Hepatocyte (in vitro differentiated cells): ENCODE results near the gene RAB38. TPM values are rescaled to one million over a fixed set of nuclear protein-coding genes. Genes with fewer than 3 reads are reported as not detected.

Source experiments
- DNase-seq: peaks from one replicate; pipeline ENCODE4 v3.0.0-alpha.2; 2016; ENCODE audit warnings: low spot score
- H2AFZ ChIP-seq: fragments of 200-600 bp; sonication (generic); 2 replicates; pipeline ENCODE4 v1.6.0; 2016; ENCODE audit warnings: antibody characterized with exemption, mild to moderate bottlenecking
- H3K27ac ChIP-seq: fragments of 200-600 bp; sonication (generic); 2 replicates; pipeline ENCODE4 v1.5.1; 2016; ENCODE audit warnings: mild to moderate bottlenecking
- H3K27me3 ChIP-seq: fragments of 200-600 bp; sonication (generic); 2 replicates; pipeline ENCODE4 v1.6.1; 2016
- H3K36me3 ChIP-seq: fragments of 200-600 bp; sonication (generic); replicated peaks from 2 replicates; pipeline ENCODE4 v1.5.1; 2016; ENCODE audit warnings: low read depth; ENCODE audit not compliant: insufficient read depth
- H3K4me1 ChIP-seq: fragments of 200-600 bp; sonication (generic); 2 replicates; pipeline ENCODE4 v1.5.1; 2016; ENCODE audit warnings: mild to moderate bottlenecking, moderate library complexity; ENCODE audit not compliant: insufficient read depth
- H3K4me2 ChIP-seq: fragments of 200-600 bp; sonication (generic); 2 replicates; pipeline ENCODE4 v1.6.0; 2016
- H3K4me3 ChIP-seq: fragments of 200-600 bp; sonication (generic); 2 replicates; pipeline ENCODE4 v1.5.1; 2016; ENCODE audit warnings: mild to moderate bottlenecking
- H3K79me2 ChIP-seq: fragments of 200-600 bp; sonication (generic); 2 replicates; pipeline ENCODE4 v1.6.0; 2017; ENCODE audit warnings: mild to moderate bottlenecking
- H3K9me2 ChIP-seq: fragments of 200-600 bp; sonication (generic); replicated peaks from 2 replicates; pipeline ENCODE4 v1.6.0; 2017; ENCODE audit warnings: mild to moderate bottlenecking; ENCODE audit not compliant: insufficient read depth
- H3K9me3 ChIP-seq: fragments of 200-600 bp; sonication (generic); 2 replicates; pipeline ENCODE4 v1.5.1; 2016; ENCODE audit warnings: low read depth, mild to moderate bottlenecking
- H4K20me1 ChIP-seq: fragments of 200-600 bp; sonication (generic); 2 replicates; pipeline ENCODE4 v1.6.0; 2016; ENCODE audit warnings: mild to moderate bottlenecking; ENCODE audit not compliant: insufficient read depth, poor library complexity, severe bottlenecking
- CTCF ChIP-seq: fragments of 200-600 bp; sonication (generic); IDR thresholded peaks from 2 replicates; pipeline ENCODE4 v1.5.1; 2016; ENCODE audit warnings: antibody characterized with exemption, mild to moderate bottlenecking; ENCODE audit not compliant: poor library complexity
- EZH2 ChIP-seq: fragments of 200-600 bp; sonication (generic); IDR thresholded peaks from 2 replicates; pipeline ENCODE4 v1.6.1; 2016; ENCODE audit warnings: antibody characterized with exemption, mild to moderate bottlenecking, borderline replicate concordance
- EZH2phosphoT487 ChIP-seq: fragments of 200-600 bp; sonication (generic); IDR thresholded peaks from one replicate; pipeline ENCODE4 v1.6.1; 2018; ENCODE audit warnings: antibody characterized with exemption, mild to moderate bottlenecking, low read depth, moderate library complexity; ENCODE audit not compliant: unreplicated experiment, severe bottlenecking
- WGBS: methylation state at CpG from one replicate; pipeline ENCODE4 v1.1.6; 2016; ENCODE audit warnings: low lambda C conversion rate; ENCODE audit errors: missing lambda C conversion rate; 5-methylcytosine and 5-hydroxymethylcytosine counted together
- polyA plus RNA-seq: library from polyadenylated mRNA; unstranded; fragments of >200 nt; fragmentation: Nextera tagmentation; extraction: Ambion mirVana; gene quantifications from 2 replicates; pipeline ENCODE4 v1.2.1, GENCODE V29; 2016
- total RNA-seq: library from RNA; depleted of rRNA; stranded (reverse); fragments of >200 nt; gene quantifications from 2 replicates; pipeline ENCODE4 v1.2.3, GENCODE V29; 2014

RAB38 gene
- total and polyA plus RNA-seq, 2 experiments from 2014 or later: 14.6 to 14.8 TPM

GRCh38 chr11:88115828-88116755 is 59.2 kb downstream of the RAB38 start:
- no peak for TF ChIP-seq EZH2phosphoT487
- TF ChIP-seq EZH2: no peak
- no peaks in the 10 kb centered on the region for H3K27me3 ChIP-seq
- H3K4me2 ChIP-seq: no peak overlapping the region
- no peaks in the 10 kb centered on the region for H3K4me1 ChIP-seq
- 91% methylated on average over 6 of the region's 6 CpGs for WGBS
- no peak for DNase-seq
- H3K4me3 ChIP-seq: no peak overlapping the region
- H3K9me3 ChIP-seq: no peaks in the 10 kb centered on the region
- H3K79me2 ChIP-seq: no peaks in the 10 kb centered on the region
- H4K20me1 ChIP-seq: no peaks in the 10 kb centered on the region
- no peak overlapping the region for H2AFZ ChIP-seq
- no peaks in the 10 kb centered on the region for H3K9me2 ChIP-seq
- no peaks in the 10 kb centered on the region for H3K36me3 ChIP-seq
- H3K27ac ChIP-seq: no peak overlapping the region

GRCh38 chr11:88114486-88115045 is 60.7 kb downstream of the RAB38 start:
- Histone ChIP-seq H3K36me3 (no peaks in the 10 kb centered on the region), H3K4me2 (no peak overlapping the region), H3K9me2 (no peaks in the 10 kb centered on the region), H3K27ac (no peak overlapping the region), H3K27me3 (no peaks in the 10 kb centered on the region), H4K20me1 (no peaks in the 10 kb centered on the region), H2AFZ (no peak overlapping the region), H3K9me3 (no peaks in the 10 kb centered on the region), H3K4me3 (no peak overlapping the region), H3K4me1 (no peaks in the 10 kb centered on the region), H3K79me2 (no peaks in the 10 kb centered on the region)
- TF ChIP-seq EZH2: no peak
- TF ChIP-seq EZH2phosphoT487: no peak
- TF ChIP-seq CTCF: no peak
- no peak for DNase-seq
- WGBS: 97% methylated on average over 1 of the region's 1 CpG

- peaks cover 5% of the 10 kb centered on the region for H3K4me1 ChIP-seq
- H3K9me3 ChIP-seq: no peaks in the 10 kb centered on the region
- no peak for DNase-seq
- H3K4me3 ChIP-seq: no peak overlapping the region
- no peaks in the 10 kb centered on the region for H3K27me3 ChIP-seq
- H3K9me2 ChIP-seq: no peaks in the 10 kb centered on the region
- H2AFZ ChIP-seq: no peak overlapping the region
- H4K20me1 ChIP-seq: no peaks in the 10 kb centered on the region
- no peak overlapping the region for H3K4me2 ChIP-seq
- WGBS: 80% methylated on average over 5 of the region's 5 CpGs
- H3K36me3 ChIP-seq: no peaks in the 10 kb centered on the region
- H3K79me2 ChIP-seq: no peaks in the 10 kb centered on the region
- H3K27ac ChIP-seq: no peak overlapping the region
- no peak for TF ChIP-seq CTCF
These were observed 68.6 kb downstream of the RAB38 start for GRCh38 chr11:88106666-88107065.

GRCh38 chr11:88105951-88106350 is 69.3 kb downstream of the RAB38 start:
- 54% methylated on average over 2 of the region's 2 CpGs for WGBS
- H3K4me2 ChIP-seq: no peak overlapping the region
- no peak overlapping the region for H3K4me3 ChIP-seq
- H3K27ac ChIP-seq: no peak overlapping the region
- no peaks in the 10 kb centered on the region for H3K79me2 ChIP-seq
- H4K20me1 ChIP-seq: no peaks in the 10 kb centered on the region
- H3K36me3 ChIP-seq: no peaks in the 10 kb centered on the region
- H3K9me2 ChIP-seq: no peaks in the 10 kb centered on the region
- no peaks in the 10 kb centered on the region for H3K9me3 ChIP-seq
- DNase-seq: no peak
- H3K27me3 ChIP-seq: no peaks in the 10 kb centered on the region
- H2AFZ ChIP-seq: no peak overlapping the region
- TF ChIP-seq EZH2phosphoT487 (no peak), EZH2 (no peak), CTCF (no peak)
- H3K4me1 ChIP-seq: peaks cover 5% of the 10 kb centered on the region
